ENCODE results near the gene LTC4S. TPM values are rescaled to one million over a fixed set of nuclear protein-coding genes. Genes with fewer than 3 reads are reported as not detected.

LTC4S gene
- total and polyA plus RNA-seq, 2 experiments from 2014 or later = 5.8 to 10.1 TPM

DNA sequence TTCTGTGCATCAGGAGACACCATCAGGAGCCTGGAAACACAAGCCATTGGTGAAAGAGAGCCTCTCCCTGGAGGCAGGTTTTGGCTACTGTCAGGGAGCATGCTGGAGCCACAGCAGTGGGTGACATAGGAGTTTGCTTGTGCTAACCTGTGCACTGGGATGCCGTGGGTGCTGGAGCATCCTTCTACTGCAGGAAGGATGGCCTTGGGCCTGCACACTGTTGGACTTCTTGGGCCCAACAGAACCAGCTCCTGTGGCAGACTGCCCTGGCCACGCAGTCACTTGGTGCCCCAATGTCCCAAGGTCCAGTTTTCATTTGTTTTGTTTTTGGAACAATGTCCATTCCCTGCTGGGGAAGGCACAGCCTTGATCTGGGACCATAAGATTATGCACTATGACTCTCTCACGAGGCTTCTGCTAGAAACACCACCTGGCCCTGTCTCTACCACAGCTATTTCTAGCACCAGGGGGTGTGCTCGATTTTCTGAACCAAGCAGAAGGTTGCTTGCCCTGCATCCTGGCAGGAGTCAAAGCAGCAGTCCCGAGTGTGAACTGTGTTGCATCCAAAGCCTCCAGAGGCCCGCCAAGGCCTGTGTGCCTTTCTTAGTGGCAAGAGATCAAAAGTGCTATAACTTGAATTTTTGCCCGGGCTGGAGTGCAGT lies 5.5 kb upstream of the LTC4S start:
- H4K20me1 ChIP-seq (replicated peaks; ENCODE audit: insufficient read depth) = no peaks in the 10 kb centered on the region
- Mint-ChIP-seq H3K36me3 (ENCODE audit: low read depth) (peaks cover 5% of the 10 kb centered on the region), H3K27me3 (ENCODE audit: insufficient read depth, low read depth, poor library complexity) (peaks cover 4% of the 10 kb centered on the region), H3K9me3 (peaks cover 6% of the 10 kb centered on the region; the same call in 2 of the 3 replicates), H3K4me3 (no peak overlapping the region), H3K4me1 (peaks cover 4% of the 10 kb centered on the region; the same call in 2 of the 3 replicates), H3K27ac (no peak overlapping the region)
- H2AFZ ChIP-seq = no peak overlapping the region
- H3K27ac ChIP-seq (ENCODE audit: low read depth) = no peak overlapping the region
- no peaks in the 10 kb centered on the region; the same call in 1 of the 2 replicates for H3F3A ChIP-seq (replicated peaks; ENCODE audit: low read depth)
- DNase-seq (ENCODE audit: low spot score) (no peak), ATAC-seq (no peak)
- H3K79me2 ChIP-seq (replicated peaks; ENCODE audit: insufficient read depth) = no peaks in the 10 kb centered on the region
- H3K9me2 ChIP-seq (ENCODE audit: insufficient read depth) = no peaks in the 10 kb centered on the region
- H3K4me1 ChIP-seq (ENCODE audit: insufficient read depth) = no peaks in the 10 kb centered on the region
- no peaks in the 10 kb centered on the region for H3K27me3 ChIP-seq (ENCODE audit: insufficient read depth)
- no peaks in the 10 kb centered on the region for H3K36me3 ChIP-seq (ENCODE audit: insufficient read depth)
- no peak overlapping the region for H3K4me3 ChIP-seq
- no peak for TF ChIP-seq STAT1 (IDR thresholded peaks at IDR 0.05; ENCODE audit: unreplicated experiment)
- TF ChIP-seq NANOG (IDR thresholded peaks at IDR 0.05; ENCODE audit: borderline replicate concordance) = no peak
- no peak for TF ChIP-seq ZNF331 (CRISPR knock-in tag; IDR thresholded peaks at IDR 0.05; ENCODE audit: low read depth)
- no peak for TF ChIP-seq CREB1 (CRISPR knock-in tag; IDR thresholded peaks at IDR 0.05; ENCODE audit: low read depth)
- TF ChIP-seq, protein P1, sequence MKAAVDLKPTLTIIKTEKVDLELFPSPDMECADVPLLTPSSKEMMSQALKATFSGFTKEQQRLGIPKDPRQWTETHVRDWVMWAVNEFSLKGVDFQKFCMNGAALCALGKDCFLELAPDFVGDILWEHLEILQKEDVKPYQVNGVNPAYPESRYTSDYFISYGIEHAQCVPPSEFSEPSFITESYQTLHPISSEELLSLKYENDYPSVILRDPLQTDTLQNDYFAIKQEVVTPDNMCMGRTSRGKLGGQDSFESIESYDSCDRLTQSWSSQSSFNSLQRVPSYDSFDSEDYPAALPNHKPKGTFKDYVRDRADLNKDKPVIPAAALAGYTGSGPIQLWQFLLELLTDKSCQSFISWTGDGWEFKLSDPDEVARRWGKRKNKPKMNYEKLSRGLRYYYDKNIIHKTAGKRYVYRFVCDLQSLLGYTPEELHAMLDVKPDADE (IDR thresholded peaks at IDR 0.05) = no peak
- TF ChIP-seq, protein P2, sequence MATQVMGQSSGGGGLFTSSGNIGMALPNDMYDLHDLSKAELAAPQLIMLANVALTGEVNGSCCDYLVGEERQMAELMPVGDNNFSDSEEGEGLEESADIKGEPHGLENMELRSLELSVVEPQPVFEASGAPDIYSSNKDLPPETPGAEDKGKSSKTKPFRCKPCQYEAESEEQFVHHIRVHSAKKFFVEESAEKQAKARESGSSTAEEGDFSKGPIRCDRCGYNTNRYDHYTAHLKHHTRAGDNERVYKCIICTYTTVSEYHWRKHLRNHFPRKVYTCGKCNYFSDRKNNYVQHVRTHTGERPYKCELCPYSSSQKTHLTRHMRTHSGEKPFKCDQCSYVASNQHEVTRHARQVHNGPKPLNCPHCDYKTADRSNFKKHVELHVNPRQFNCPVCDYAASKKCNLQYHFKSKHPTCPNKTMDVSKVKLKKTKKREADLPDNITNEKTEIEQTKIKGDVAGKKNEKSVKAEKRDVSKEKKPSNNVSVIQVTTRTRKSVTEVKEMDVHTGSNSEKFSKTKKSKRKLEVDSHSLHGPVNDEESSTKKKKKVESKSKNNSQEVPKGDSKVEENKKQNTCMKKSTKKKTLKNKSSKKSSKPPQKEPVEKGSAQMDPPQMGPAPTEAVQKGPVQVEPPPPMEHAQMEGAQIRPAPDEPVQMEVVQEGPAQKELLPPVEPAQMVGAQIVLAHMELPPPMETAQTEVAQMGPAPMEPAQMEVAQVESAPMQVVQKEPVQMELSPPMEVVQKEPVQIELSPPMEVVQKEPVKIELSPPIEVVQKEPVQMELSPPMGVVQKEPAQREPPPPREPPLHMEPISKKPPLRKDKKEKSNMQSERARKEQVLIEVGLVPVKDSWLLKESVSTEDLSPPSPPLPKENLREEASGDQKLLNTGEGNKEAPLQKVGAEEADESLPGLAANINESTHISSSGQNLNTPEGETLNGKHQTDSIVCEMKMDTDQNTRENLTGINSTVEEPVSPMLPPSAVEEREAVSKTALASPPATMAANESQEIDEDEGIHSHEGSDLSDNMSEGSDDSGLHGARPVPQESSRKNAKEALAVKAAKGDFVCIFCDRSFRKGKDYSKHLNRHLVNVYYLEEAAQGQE (IDR thresholded peaks at IDR 0.05; ENCODE audit: unreplicated experiment) = no peak
- no peak for TF ChIP-seq JUNB (IDR thresholded peaks at IDR 0.05; ENCODE audit: unreplicated experiment)
- TF ChIP-seq EZH2phosphoT487 (IDR thresholded peaks at IDR 0.05; ENCODE audit: unreplicated experiment) = no peak
- TF ChIP-seq, protein P3, sequence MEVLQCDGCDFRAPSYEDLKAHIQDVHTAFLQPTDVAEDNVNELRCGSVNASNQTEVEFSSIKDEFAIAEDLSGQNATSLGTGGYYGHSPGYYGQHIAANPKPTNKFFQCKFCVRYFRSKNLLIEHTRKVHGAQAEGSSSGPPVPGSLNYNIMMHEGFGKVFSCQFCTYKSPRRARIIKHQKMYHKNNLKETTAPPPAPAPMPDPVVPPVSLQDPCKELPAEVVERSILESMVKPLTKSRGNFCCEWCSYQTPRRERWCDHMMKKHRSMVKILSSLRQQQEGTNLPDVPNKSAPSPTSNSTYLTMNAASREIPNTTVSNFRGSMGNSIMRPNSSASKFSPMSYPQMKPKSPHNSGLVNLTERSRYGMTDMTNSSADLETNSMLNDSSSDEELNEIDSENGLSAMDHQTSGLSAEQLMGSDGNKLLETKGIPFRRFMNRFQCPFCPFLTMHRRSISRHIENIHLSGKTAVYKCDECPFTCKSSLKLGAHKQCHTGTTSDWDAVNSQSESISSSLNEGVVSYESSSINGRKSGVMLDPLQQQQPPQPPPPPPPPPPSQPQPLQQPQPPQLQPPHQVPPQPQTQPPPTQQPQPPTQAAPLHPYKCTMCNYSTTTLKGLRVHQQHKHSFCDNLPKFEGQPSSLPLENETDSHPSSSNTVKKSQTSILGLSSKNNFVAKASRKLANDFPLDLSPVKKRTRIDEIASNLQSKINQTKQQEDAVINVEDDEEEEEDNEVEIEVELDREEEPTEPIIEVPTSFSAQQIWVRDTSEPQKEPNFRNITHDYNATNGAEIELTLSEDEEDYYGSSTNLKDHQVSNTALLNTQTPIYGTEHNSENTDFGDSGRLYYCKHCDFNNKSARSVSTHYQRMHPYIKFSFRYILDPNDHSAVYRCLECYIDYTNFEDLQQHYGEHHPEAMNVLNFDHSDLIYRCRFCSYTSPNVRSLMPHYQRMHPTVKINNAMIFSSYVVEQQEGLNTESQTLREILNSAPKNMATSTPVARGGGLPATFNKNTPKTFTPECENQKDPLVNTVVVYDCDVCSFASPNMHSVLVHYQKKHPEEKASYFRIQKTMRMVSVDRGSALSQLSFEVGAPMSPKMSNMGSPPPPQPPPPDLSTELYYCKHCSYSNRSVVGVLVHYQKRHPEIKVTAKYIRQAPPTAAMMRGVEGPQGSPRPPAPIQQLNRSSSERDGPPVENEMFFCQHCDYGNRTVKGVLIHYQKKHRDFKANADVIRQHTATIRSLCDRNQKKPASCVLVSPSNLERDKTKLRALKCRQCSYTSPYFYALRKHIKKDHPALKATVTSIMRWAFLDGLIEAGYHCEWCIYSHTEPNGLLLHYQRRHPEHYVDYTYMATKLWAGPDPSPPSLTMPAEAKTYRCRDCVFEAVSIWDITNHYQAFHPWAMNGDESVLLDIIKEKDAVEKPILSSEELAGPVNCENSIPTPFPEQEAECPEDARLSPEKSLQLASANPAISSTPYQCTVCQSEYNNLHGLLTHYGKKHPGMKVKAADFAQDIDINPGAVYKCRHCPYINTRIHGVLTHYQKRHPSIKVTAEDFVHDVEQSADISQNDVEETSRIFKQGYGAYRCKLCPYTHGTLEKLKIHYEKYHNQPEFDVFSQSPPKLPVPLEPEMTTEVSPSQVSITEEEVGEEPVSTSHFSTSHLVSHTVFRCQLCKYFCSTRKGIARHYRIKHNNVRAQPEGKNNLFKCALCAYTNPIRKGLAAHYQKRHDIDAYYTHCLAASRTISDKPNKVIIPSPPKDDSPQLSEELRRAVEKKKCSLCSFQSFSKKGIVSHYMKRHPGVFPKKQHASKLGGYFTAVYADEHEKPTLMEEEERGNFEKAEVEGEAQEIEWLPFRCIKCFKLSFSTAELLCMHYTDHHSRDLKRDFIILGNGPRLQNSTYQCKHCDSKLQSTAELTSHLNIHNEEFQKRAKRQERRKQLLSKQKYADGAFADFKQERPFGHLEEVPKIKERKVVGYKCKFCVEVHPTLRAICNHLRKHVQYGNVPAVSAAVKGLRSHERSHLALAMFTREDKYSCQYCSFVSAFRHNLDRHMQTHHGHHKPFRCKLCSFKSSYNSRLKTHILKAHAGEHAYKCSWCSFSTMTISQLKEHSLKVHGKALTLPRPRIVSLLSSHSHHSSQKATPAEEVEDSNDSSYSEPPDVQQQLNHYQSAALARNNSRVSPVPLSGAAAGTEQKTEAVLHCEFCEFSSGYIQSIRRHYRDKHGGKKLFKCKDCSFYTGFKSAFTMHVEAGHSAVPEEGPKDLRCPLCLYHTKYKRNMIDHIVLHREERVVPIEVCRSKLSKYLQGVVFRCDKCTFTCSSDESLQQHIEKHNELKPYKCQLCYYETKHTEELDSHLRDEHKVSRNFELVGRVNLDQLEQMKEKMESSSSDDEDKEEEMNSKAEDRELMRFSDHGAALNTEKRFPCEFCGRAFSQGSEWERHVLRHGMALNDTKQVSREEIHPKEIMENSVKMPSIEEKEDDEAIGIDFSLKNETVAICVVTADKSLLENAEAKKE (CRISPR knock-in tag; IDR thresholded peaks at IDR 0.05) = no peak
- TF ChIP-seq POLR2AphosphoS5 (IDR thresholded peaks at IDR 0.05; ENCODE audit: low read depth) = no peak
- TF ChIP-seq EZH2 (IDR thresholded peaks at IDR 0.05; ENCODE audit: low read depth, unreplicated experiment) = no peak
- no peak for TF ChIP-seq ZNF114 (CRISPR knock-in tag; IDR thresholded peaks at IDR 0.05)
- TF ChIP-seq, protein P4, sequence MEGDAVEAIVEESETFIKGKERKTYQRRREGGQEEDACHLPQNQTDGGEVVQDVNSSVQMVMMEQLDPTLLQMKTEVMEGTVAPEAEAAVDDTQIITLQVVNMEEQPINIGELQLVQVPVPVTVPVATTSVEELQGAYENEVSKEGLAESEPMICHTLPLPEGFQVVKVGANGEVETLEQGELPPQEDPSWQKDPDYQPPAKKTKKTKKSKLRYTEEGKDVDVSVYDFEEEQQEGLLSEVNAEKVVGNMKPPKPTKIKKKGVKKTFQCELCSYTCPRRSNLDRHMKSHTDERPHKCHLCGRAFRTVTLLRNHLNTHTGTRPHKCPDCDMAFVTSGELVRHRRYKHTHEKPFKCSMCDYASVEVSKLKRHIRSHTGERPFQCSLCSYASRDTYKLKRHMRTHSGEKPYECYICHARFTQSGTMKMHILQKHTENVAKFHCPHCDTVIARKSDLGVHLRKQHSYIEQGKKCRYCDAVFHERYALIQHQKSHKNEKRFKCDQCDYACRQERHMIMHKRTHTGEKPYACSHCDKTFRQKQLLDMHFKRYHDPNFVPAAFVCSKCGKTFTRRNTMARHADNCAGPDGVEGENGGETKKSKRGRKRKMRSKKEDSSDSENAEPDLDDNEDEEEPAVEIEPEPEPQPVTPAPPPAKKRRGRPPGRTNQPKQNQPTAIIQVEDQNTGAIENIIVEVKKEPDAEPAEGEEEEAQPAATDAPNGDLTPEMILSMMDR (conservative IDR thresholded peaks at IDR 0.05; ENCODE audit: low read depth in 2 of 2) = no peak
- no peak overlapping the region for H3K4me2 ChIP-seq
